ENCODE data around the gene KLF13.

KLF13 gene

DNA sequence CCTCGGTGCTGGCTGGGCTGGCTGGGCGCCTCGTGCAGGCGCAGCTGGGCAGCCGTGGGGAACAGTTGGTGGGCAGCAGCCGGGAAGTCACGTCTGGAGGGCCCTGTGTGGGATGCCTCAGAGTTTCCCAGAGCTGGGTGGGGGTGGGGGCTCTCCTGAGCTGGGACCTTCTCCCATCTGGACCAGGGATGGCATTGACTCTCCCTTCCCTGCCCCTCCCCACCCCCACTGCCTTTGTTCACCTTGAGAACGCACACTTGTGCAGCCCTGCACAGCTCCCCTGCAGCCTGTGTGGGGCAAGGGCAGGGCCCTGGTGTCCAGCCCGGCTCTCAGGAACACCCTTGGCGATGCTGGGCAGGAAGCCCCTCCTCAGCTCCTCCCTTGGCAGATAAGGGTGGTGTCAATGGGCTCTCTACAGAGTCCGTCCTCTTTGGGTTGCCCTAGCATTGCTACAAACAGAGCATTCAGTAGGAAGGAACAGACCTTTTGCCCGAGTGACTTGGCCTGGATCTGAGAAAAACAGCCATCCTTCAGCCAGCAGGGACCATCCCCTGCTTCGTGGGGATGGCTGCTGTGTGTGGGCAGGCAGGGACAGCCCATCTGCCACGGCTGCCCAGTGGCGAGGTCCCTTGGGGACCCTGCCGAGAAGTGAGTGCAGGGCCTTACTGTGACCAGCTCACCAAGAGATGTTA, 25.5 kb upstream of the KLF13 start:
- no peak for DNase-seq

DNA sequence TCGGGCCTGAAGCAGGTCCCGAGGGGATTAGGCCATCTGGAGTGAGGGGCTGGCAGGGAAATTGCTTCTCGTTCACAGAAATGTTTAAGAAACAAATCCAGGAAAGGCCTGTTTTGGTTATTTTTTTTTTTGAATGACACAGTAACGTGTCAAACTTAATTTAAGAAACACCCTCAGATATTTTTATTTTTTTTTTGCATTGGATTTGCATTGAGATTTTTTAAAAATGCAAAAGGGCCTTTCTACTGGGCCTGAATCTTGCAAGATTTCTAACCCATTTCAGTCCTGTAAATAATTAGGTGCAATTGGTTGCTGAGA, 25.0 kb upstream of the KLF13 start:
- DNase-seq, result no peak

DNA sequence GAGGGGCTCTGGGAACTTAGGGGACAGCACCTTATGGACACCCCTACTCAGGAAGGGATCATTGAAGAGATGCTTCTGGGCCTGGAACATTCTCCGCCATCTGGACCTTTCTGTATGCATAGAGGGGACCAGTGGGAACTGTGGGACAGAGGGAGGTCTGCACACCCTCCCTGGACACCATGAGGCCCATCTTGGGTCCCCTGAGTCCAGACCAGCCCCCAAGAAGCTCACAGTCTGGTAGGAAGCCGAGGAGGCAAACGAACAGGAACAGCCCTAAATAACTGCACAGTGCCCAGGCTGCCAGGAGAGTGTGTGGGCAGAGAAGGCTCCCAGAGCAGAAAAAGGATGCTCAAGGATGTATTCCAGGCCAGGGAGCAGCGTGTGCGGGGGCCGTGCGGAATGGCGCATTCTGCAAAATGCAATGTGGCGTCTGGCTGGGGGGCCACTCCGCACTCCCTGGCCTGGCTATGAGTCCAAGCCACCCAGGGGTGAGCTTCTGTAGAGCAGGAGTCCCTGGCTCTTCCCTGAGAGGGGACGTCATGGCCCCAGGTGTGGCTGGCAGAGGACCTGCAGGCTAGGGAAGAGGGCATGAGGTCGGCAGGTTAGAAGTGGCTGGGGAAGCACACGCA, 24.5 kb upstream of the KLF13 start:
- DNase-seq, result no peak

DNA sequence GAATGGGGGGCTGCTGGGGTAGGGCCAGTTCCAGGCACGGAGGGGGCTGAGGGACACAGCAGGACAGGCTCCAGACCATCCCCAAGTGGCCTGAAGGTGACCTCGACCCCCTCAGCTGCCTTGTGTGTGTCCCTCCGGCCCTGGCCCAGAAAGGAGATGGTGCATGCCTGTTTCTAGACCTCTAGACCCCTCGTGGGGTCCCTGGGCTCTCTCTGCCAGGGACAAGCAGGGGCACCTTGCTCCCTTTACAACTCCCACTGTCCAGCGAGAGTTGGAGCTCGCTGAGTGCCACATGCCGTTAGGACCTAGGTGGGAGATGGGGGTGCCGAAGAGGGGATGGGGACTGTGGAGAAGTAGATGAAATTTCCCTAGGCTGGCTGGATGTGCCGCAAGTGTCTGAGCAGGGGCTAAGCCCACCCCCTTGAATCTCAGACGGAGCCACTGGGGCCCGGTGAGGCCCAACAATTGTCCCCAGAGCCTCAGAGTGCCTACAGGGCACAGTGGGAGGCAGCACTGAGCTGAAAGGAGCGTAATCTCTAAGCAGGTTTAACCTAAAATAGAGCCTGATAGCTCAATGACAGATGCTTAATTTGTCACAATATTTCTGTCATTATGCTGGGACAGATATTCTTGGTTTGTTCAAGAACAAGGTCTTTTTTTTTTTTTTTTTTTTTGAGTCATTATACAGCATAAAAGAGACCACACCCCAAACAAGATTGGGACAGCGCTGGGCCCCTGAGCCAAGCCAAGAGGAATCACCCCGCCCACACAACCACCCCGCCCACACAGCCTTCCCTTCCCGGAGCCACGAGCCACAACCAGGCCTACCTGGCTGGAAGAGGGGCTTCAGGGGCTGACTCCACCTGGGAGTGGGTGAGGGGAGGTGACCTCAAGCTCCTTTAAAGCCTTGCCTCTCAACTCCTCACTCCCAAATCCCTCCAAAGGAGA, 23.6 kb upstream of the KLF13 start:
- DNase-seq, result no peak

DNA sequence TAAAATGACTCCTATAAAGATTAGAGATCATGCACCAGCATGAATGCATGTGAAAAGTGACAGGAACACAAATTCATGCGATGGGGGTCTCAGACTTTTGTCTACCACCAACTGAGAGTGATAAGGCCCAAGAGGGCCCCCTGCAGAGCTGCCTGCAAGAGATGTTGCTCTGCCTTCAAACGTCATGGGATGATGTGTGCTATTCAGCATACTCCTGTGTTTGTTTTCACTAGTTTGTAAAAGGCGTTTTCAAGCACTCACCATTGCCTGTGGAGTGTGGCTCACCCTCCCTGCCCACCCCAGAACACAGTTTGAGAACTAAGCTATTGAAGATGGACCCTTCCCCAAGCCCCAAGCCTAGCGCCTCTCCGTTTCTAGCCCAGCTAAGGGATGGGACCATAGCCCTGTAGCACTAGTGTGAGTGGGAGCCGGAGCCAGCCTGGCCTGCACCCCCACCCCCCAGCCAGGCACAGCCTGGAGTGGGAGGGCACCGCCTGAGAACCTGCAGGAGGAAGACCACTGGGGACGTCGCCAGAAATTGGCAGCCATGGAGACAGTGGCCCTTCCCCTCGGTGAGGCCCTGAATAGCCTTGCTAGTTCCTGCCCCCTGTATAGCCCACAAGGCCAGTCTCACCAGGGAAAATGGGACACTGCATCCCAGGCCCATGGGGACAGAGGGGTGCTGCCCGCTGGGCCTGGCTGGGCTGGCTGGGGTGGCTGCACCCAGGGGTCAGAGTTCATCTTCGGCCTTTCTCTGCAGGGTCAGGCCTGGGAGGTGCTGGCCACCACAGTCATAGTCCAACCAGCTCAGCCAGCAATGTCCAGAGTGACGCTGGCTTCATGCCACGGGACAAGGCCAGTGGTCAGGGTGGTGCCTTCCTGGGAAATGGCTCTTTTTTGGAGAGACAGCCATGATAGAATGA, 22.6 kb upstream of the KLF13 start:
- no peak for DNase-seq

DNA sequence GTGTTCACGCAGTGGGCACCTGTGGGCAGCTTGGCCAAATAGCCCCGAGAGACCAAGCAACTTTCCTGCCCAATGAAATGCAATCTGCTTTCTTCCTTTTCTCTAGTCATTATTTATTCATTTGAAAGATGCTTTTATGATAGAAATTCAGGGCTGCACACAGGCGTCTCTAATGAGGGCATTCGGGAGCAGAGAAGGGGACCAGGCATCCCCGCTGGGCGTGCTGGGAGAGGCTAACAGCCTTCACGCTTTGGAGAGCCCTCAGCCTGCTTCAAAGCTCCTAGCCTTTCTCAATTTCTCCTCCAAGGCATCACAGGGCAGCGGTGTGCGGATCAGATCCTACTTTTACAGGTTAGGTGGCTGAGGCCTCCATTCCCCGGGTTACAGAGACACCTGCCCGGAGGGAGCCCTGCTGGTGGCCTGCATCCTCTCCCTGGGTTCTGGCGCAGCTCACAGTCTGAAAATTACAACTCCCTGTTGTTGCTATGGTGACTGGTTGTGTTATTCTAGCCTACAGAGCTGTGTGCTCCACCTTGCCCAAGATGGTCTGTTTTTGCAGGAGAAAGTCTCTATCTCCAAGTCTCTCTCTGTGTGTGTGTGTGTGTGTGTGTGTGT, 21.8 kb upstream of the KLF13 start:
- DNase-seq, result no peak

DNA sequence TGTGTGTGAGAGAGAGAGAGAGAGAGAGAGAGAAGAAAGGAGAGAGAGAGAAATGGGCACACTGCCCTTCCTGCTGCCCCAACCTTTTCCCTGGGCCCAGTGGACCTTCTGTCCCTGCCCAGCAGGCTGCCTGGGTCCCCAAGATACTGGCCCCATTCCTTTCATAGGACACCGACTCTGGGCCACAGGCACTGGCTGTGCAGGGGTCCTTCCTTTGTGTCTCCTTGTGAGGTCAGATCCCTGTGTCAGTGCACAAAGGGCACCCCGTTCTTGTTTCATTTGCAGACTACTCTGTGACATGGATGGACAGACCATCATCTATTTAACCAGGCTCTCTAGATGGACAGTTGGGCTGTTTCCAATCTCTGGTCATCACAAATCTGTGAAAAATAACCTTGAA, 21.3 kb upstream of the KLF13 start:
- DNase-seq, result no peak

DNA sequence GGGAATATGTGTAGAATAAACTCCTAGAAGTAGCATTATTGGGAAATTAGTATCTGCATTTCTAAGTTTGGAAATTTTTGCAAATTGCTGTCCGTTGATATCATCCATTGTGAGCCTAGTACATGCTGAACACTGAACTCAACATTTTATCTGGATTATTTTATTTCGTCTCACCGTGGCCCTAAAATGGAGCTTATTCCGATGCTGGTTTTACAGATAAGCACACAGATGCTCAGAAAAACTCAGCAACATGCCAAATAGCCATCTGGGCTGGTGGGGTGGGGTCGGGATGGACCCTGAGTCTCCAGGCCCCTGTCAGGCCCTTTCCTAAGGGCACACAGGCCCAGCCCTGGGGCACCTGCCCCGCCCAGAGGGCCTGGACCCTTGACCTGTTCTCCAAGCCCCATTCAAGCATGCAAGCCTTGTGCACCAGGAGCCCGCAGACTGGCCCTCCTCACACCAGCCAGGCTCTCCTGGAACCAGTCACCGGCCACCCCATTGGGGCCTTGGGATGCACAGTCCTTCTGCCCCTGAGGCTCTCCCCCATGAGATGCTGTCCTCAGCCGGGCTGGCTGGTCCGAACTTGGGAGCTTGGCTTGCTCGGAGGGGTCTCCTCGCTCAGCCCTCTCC, 20.7 kb upstream of the KLF13 start:
- no peak for DNase-seq

DNA sequence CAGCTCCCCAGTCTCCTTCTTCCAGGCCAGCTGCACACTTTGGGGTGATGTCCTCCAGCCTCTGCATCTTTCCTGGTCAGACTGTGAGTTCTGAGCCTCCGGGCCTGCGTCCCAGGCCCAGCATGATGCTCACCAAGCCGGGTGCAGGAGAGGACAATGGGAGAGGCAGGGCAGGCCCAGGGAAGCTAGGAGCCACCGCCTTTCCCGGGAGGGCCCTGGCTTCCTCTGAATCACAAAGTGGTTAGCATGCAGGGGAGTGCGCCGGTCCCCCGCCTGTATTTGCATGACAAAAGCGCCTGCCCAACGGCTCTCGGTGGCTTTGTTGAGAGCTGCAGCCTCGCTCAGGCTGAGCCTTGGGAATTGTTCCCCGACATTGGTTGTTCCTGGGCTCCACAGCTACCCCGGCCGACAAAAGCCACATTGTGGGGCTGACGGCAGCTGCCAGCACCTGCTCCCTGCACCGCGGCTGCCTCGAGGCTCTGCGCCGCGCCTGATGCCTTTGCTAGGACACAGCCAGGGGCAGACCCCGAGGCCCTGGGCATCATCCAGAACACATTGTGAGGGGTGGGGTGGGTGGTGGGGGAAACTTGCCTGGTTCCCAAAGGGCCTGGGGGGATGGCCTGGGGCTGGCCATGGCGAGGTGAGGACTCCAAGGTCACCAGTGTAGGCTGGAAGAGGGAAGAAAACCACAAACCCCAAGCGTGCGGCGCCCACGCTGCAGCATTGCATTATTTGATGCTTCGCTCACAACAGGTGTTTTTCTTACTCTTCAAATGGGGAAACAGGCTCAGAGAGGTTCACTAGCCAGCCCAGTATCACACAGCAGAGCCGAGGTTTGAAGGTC, 20.0 kb upstream of the KLF13 start:
- peak; percentile 58 to 75 for DNase-seq

DNA sequence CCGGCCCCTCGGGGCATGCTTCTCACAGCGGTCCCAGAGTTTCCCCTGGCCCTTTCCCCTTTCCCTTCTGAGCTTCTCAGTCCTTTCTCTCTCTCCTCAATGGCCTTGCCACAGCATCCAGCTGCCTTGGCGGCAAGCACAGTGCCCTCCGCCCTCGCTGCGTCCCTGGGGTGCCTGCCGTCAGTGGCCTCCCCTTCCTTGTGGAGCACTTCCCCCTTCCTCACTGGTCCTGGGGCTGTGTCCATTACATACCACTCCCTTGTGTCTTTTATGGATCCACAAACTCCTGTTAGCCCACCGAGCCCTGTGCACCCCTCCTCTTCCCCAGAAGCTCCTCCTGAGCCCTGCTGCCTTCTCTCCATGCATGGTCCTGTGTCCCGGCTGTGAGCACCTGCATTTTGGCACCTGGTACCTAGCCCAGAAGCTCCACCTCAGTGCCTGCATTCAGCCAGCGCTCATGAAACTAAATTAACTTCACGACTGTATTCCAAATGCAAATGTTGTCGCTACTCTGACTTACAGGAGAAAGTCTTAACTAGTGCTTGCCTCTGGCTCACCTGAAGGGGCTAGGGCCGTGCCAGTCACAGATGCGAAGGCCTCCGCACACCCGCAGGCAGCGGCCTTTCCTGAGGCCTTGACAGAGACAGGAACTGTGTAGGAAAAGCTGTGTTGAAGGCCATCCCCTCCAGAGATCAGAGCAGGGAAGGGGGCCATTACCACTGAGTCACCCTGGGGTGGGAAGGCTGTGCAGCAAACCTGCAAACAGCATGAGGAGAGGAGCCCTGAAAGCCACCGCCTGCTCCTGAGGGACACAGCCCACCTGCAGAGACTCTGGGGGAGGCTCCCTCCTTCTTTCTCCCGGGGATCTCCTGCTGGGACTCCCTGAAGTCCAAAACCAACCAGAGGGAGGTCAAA, 19.1 kb upstream of the KLF13 start:
- no peak for DNase-seq

DNA sequence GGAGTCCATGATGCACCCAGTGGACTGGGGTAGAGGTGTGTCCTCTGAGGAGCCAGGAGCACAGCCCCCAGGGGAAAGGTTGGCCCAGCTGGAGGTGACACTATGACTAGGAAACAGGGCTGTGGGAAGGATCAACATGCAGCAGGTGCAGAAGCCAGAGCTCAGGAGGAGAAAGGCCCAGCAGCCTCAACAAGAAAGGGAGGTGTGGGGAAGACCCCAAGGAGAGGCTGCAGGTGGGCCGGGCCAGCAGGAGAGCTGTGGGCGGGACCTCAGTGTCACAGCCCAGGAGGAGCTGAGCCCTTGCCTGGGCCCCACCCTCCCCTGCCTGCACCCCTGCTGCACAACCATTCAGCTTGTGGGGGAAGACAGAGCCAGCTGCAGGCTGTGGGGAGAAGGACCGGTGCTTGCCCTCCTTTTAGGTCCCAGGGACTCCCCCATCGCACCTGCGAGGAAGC, 18.4 kb upstream of the KLF13 start:
- DNase-seq, result no peak

DNA sequence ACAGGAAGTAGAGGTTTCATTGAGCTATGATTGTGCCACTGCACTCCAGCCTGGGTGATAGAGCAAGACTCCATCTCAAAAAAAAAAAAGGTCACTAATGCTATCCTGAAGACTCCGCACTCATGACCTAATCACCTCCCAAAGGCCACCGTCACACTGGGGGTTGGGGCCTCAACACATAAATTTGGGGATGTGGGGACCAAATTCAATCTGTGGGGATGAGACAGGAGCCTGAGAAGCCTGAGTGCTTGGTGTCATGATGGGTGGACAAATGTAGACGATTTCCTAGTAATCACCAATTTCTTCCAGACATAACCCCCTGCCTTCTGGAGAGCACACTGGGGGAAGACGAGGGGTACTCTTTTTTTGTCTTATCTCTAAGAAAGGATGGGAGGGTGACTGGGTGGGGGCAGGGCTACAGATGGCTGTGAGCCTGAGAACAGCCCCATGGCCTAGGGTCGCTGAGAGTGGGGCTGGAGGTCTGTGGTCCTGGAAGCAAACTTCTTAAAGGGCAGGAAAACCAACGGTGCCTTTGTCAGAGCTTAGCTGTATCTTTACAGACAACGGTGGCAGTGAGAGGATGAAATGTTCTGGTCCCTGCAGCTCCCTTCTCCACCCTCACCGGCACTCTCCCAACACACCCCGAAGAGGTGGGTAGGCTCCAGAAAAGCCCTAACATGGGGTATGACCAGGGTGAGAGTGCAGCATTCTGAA, 16.6 kb upstream of the KLF13 start:
- no peak for DNase-seq

DNA sequence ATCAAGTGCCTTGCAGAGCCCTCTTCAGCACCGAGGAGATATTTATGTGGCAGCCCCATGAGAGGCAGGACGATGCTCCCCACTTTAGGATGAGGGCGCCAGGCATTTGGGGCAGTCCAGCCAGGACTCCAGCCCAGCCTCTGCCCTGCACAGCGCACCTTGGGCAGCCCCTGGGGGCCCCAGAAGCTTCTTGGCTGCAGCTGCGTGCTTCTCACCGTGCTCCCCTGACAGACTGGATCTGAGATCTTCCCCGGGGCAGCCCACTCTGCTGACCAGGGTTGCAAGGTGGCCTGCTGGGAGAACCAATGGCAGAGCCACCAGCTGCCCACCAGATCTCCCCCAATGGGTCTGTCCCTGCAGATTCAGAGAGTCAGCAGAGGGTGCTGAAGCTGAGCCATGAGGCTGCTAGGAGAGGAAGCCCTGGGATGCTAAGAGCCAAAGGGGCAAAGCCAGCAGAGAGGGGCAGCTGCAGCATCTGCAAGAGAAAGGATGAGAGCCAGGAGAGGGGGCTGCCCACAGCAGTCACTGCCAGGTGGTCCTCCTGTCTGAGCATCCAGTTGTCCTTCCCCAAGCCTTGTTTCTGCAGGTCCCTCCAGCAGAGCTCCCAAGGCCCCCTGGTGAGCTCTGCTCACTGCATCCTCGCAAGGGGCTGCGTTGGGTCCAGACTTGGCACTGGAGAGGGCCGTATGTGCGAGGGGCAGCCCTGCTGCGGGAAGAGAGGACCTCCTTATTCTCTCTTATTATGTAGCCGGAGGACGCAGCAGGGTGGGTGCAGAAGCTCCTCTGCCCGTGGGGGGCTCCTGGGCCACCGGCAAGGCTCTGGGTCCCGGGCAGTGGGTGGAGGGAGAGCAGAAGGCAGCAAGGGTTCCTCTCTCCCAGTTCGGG, 14.7 kb upstream of the KLF13 start:
- DNase-seq, result no peak

DNA sequence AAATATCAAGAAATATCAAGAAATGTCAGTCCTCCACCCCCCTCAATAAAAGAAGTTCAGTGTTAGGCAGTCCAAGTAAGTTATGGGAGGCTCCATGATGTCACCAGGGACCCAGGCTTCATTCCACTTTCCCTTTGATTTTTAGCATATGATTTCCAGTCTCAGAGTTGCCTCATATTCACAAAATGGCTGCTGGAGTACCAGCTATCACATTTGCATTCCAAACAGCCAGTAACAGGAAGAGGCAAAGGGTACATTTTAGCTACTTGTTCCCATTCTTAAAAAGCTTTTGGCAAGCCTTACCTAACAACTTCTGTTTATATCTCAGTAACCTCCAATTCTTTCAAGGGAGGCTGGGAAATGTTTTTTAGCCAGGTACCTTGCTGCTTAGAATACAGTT, 13.4 kb upstream of the KLF13 start:
- no peak for DNase-seq

DNA sequence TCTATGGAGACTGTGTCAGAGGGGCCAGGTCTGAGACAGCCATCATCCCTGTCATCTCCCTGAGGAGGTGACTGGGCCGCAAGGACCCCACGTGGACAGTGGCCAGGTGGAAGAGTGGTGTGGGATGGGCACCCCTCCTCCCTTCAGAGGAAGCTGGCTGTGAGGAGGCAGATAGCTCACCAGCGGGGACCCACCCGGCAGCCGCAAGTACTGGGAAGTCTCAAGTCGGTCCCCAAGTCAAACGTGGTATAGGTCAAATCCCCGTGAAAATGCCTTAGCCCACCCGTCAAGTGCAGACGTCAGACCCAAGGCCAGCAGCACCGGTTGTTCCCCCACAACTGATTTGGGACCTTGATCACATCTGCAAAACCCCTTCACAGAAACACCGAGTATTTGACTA, 12.3 kb upstream of the KLF13 start:
- no peak for DNase-seq

DNA sequence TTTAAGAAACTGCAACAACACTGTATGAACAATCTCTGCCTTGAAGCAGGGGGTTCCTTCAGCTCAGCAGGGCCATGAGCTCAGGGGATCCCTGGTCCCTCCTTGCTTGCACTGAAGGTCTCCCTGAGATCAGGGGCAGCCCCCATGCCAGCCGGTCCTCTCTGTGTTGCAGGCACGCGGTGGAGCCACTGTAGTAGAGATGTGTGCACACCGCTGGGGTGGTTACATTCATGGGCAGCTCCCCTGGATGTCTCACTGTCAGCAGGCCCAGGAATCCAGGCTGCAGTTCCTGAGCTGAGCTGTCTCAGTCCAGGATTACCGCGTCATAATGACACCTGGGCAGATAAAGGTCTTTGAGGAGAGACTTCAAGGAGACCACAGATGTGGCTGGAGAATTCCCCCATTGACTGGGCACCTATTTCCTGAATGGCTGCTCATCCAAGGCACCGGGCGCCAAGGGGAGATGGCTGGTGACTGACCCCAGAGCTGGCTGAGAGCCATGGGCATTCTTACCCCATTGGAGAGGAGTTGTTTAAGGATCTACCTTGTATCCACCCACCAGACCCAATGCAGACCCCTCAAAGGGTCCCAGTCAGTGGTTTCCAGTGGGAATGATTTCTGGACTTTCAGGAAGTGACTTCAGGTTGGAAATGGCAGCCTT, 10.4 kb upstream of the KLF13 start:
- DNase-seq, result no peak

DNA sequence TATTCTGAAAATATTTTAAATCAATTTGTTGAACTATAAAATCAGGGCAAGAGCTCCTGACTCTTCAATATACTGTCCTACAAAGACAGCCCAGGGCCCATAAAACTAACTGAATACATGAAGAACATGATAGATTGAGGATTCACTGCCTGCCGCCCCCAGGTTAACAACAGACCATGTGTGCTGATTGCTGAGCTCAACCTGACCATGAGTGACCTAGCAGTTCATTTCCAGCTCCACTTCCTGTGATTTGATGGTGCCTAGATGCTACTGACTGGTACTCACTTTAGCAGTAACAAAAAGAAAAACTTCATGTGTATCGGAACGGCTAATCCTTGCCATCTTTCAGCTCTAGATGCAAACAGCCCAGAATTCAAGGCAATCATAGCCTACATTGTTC, 9.6 kb upstream of the KLF13 start:
- DNase-seq, result no peak
